Calu3 (cell line): Measurements from ENCODE around the gene RBP3. TPM values are rescaled to one million over a fixed set of nuclear protein-coding genes. Genes with fewer than 3 reads are reported as not detected.

Experiments used
- BruUV-seq: library from RNA; stranded (reverse); fragments of 400-500 nt; replicated peaks from 2 replicates; lab custom pipeline; 2021; lab: Mats Ljungman, UMichigan
- CTCF ChIA-PET: fragments of 300-600 bp; sonication (Branson Sonifier 250); formaldehyde crosslinking; loops from one replicate; lab custom pipeline; 2022; ENCODE audit warnings: antibody characterized with exemption; lab: Charles Lee
- DNase-seq: peaks from one replicate; pipeline ENCODE4 v3.0.0; 2022
- H3K27ac Mint-ChIP-seq: one replicate; pipeline ENCODE4 v1.8.0; 2022; ENCODE audit warnings: mixed read lengths; ENCODE audit not compliant: unreplicated experiment
- H3K27me3 Mint-ChIP-seq: one replicate; pipeline ENCODE4 v1.8.0; 2022; ENCODE audit warnings: mixed read lengths; ENCODE audit not compliant: unreplicated experiment
- H3K36me3 Mint-ChIP-seq: one replicate; pipeline ENCODE4 v1.8.0; 2022; ENCODE audit warnings: mild to moderate bottlenecking, moderate library complexity, mixed read lengths; ENCODE audit not compliant: insufficient read depth, unreplicated experiment
- H3K4me1 Mint-ChIP-seq: one replicate; pipeline ENCODE4 v1.8.0; 2022; ENCODE audit warnings: mild to moderate bottlenecking, low read depth, mixed read lengths; ENCODE audit not compliant: unreplicated experiment
- H3K4me3 Mint-ChIP-seq: one replicate; pipeline ENCODE4 v1.8.0; 2022; ENCODE audit warnings: mild to moderate bottlenecking, low read depth, moderate library complexity, mixed read lengths; ENCODE audit not compliant: unreplicated experiment
- H3K9me3 Mint-ChIP-seq: one replicate; pipeline ENCODE4 v1.8.0; 2022; ENCODE audit warnings: low read depth, mixed read lengths; ENCODE audit not compliant: unreplicated experiment
- intact Hi-C: fragments of 100-400 bp; cut with micrococcal nuclease; formaldehyde crosslinking; loops from one replicate; pipeline ENCODE4 v1.10.0; 2022; ENCODE audit not compliant: unreplicated experiment
- total RNA-seq: library from RNA; stranded (reverse); gene quantifications from 2 replicates; pipeline ENCODE4 v1.2.3, GENCODE V29; 2022
- TF ChIP-seq, protein P1 (sequence below): fragments of 200-600 bp; IDR thresholded peaks from one replicate; pipeline ENCODE4 v1.8.0; 2022; ENCODE audit warnings: antibody characterized with exemption; ENCODE audit not compliant: unreplicated experiment

Gene RBP3
- total RNA-seq, 1 experiment from 2014 or later = not detected

DNA sequence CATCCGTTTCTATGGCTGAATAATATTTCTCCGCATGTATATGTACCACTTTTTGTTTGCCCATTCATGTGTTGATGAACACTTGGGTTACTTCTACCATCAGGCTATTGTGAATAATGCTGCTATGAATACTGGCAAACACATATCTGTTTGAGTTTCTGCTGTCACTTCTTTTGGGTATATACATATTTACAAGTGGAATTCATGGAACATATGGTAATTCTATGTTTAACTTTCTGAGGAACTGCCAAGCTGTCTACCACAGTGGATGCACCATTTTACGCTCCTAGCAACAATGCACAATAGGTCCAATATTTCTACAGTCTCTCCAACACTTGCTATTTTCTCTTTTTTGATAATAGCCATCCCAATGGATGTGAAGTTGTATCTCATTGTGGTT is 41.5 kb downstream of the RBP3 start:
- Mint-ChIP-seq H3K27me3 (no peaks in the 10 kb centered on the region), H3K4me1 (no peaks in the 10 kb centered on the region), H3K4me3 (no peak overlapping the region), H3K27ac (no peak overlapping the region), H3K36me3 (peaks cover 4% of the 10 kb centered on the region), H3K9me3 (peaks cover 2% of the 10 kb centered on the region)
- DNase-seq = no peak
- CTCF ChIA-PET = no interaction called here
- BruUV-seq = no TSS peak
- intact Hi-C loops = no loop called here
- TF ChIP-seq, protein P1, sequence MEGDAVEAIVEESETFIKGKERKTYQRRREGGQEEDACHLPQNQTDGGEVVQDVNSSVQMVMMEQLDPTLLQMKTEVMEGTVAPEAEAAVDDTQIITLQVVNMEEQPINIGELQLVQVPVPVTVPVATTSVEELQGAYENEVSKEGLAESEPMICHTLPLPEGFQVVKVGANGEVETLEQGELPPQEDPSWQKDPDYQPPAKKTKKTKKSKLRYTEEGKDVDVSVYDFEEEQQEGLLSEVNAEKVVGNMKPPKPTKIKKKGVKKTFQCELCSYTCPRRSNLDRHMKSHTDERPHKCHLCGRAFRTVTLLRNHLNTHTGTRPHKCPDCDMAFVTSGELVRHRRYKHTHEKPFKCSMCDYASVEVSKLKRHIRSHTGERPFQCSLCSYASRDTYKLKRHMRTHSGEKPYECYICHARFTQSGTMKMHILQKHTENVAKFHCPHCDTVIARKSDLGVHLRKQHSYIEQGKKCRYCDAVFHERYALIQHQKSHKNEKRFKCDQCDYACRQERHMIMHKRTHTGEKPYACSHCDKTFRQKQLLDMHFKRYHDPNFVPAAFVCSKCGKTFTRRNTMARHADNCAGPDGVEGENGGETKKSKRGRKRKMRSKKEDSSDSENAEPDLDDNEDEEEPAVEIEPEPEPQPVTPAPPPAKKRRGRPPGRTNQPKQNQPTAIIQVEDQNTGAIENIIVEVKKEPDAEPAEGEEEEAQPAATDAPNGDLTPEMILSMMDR = no peak

DNA sequence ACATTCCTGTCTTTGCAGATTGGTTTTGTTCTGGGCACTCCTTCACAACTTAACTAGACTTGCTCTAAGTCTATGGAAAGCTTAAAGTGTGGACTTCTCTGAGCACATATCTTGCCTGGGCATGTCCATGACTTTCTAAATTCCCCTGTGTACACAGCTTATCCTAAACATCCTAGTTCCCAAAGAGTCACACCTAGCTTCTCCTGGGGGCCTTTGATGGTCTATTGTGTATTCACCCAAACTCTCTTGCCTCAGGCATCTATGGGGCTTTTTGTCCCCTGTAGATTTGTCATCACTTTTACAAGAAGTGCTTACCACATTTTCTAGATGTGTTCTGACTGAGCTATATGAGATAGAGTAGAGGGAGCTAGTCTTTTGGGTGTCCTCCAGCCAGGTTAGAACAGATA is 48.2 kb downstream of the RBP3 start:
- CTCF ChIA-PET = no interaction called here
- Mint-ChIP-seq H3K36me3 (no peaks in the 10 kb centered on the region), H3K27ac (no peak overlapping the region), H3K4me3 (no peak overlapping the region), H3K4me1 (peaks cover 9% of the 10 kb centered on the region), H3K27me3 (no peaks in the 10 kb centered on the region), H3K9me3 (peaks cover 2% of the 10 kb centered on the region)
- intact Hi-C loops = no loop called here
- TF ChIP-seq, protein P1 = no peak
- no peak for DNase-seq
- no TSS peak for BruUV-seq

DNA sequence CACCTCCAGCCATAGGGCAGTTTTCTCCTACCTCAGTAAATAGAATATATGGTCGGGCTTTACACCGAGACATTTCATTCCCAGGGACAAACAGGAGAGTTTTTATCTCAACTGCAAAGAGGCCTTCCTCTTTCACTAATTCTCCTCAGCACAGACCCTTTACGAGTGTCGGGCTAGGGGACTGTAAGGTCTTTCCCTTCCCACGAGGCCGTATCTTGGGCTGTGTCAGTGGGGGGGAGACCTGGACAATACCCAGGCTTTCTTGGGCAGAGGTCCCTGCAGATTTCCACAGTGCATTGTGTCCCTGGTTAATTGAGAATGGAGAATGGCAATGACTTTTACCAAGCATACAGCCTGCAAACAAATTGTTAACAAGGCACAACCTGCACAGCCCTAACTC is 49.1 kb downstream of the RBP3 start:
- Mint-ChIP-seq H3K36me3 (peaks cover 3% of the 10 kb centered on the region), H3K27ac (no peak overlapping the region), H3K27me3 (no peaks in the 10 kb centered on the region), H3K9me3 (peaks cover 2% of the 10 kb centered on the region), H3K4me1 (peaks cover 15% of the 10 kb centered on the region), H3K4me3 (no peak overlapping the region)
- no TSS peak for BruUV-seq
- intact Hi-C loops = no loop called here
- CTCF ChIA-PET = no interaction called here
- TF ChIP-seq, protein P1 = no peak
- DNase-seq = no peak

DNA sequence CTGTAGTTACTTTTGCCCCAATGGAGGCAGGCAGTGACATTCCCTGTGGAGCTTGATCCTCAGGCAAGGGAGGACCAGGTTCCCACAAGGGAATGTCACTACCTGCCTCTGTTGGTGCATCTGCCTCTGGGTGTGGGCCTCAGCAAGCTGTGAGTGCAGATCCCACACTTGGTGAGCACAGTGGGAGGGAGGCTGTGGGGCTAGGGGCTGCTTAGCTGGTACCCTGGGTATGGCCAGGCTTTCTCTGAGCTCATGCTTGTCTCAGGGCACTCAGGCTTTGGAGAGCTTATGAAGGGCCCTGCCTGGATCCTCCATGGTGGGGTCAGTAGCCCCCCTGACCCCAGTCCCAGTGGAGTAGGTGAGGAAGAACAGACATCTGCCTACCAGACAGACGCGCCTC is 52.1 kb downstream of the RBP3 start:
- Mint-ChIP-seq H3K4me3 (no peak overlapping the region), H3K27ac (no peak overlapping the region), H3K36me3 (peaks cover 7% of the 10 kb centered on the region), H3K9me3 (peaks cover 2% of the 10 kb centered on the region), H3K27me3 (no peaks in the 10 kb centered on the region), H3K4me1 (peaks cover 43% of the 10 kb centered on the region)
- CTCF ChIA-PET = no interaction called here
- TF ChIP-seq, protein P1 = no peak
- intact Hi-C loops = no loop called here
- BruUV-seq = no TSS peak
- no peak for DNase-seq

DNA sequence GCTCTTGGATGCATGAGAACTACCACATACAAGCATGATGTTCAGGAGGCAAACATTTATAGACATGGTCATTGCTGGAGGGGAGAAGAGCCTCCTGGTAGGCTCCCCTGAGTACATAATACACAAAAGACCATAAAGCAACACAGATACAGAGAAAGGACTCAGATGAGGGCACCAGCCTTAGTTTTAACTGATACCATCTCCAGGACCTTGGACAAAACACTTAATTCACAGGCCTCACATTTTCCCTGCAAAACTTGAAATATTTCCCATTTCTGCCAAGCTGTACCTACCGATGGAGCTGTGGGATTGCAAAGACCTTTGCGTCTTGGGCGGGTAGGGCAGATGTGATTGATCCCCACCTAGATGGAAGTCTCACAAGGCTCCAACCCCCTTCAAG is 52.6 kb downstream of the RBP3 start:
- peaks cover 7% of the 10 kb centered on the region for H3K36me3 Mint-ChIP-seq
- DNase-seq = no peak
- H3K27ac Mint-ChIP-seq = no peak overlapping the region
- no peaks in the 10 kb centered on the region for H3K27me3 Mint-ChIP-seq
- no TSS peak for BruUV-seq
- peaks cover 43% of the 10 kb centered on the region for H3K4me1 Mint-ChIP-seq
- TF ChIP-seq, protein P1 = no peak
- CTCF ChIA-PET = no interaction called here
- peaks cover 2% of the 10 kb centered on the region for H3K9me3 Mint-ChIP-seq
- intact Hi-C loops = no loop called here
- H3K4me3 Mint-ChIP-seq = no peak overlapping the region
